WTC11 (cell line): ENCODE results near the gene NAV3. TPM values are rescaled to one million over a fixed set of nuclear protein-coding genes. Genes with fewer than 3 reads are reported as not detected.

ENCODE experiments used
- ATAC-seq: fragments of 200-7000 bp; cut with Tn5 transposase; 2 replicates; pipeline ENCODE4 v1.10.0; 2021; ENCODE audit warnings: mild to moderate bottlenecking, moderate library complexity
- CTCF ChIA-PET: fragments of 300-600 bp; sonication (Branson Sonifier 250); formaldehyde crosslinking; loops from one replicate; lab custom pipeline; 2021; ENCODE audit warnings: antibody characterized with exemption; lab: Charles Lee
- POLR2A ChIA-PET: fragments of 350-600 bp; sonication (Branson Sonifier 250); formaldehyde crosslinking; loops from one replicate; lab custom pipeline; 2021; ENCODE audit warnings: antibody characterized with exemption; lab: Charles Lee
- DNase-seq: peaks from one replicate; pipeline ENCODE4 v3.0.0; 2021; ENCODE audit warnings: low spot score
- H3K27ac Mint-ChIP-seq: 2 replicates; pipeline ENCODE4 v1.8.0; 2021; ENCODE audit warnings: mixed read lengths
- H3K27me3 Mint-ChIP-seq: 2 replicates; pipeline ENCODE4 v1.8.0; 2021; ENCODE audit warnings: low read depth, mild to moderate bottlenecking, moderate library complexity, mixed read lengths
- H3K36me3 Mint-ChIP-seq: 2 replicates; pipeline ENCODE4 v1.8.0; 2021; ENCODE audit warnings: mixed read lengths
- H3K4me1 Mint-ChIP-seq: 2 replicates; pipeline ENCODE4 v1.8.0; 2022; ENCODE audit warnings: mixed read lengths
- H3K4me3 Mint-ChIP-seq: 2 replicates; pipeline ENCODE4 v1.8.0; 2021; ENCODE audit warnings: mild to moderate bottlenecking, moderate library complexity, mixed read lengths
- H3K9me3 Mint-ChIP-seq: 2 replicates; pipeline ENCODE4 v1.8.0; 2021; ENCODE audit warnings: mixed read lengths
- ATF3 ChIP-seq: sonication (generic); formaldehyde crosslinking; conservative IDR thresholded peaks from 2 replicates; pipeline ENCODE4 v1.8.1; 2022; ENCODE audit warnings: mild to moderate bottlenecking, missing genetic modification reagents
- CBFB ChIP-seq: sonication (generic); formaldehyde crosslinking; IDR thresholded peaks from 2 replicates; pipeline ENCODE4 v1.8.1; 2022; ENCODE audit warnings: mild to moderate bottlenecking, low read depth, missing genetic modification reagents
- CREB1 ChIP-seq: sonication (generic); formaldehyde crosslinking; IDR thresholded peaks from 2 replicates; pipeline ENCODE4 v1.8.0; 2023; ENCODE audit warnings: mild to moderate bottlenecking, missing genetic modification reagents
- ELF4 ChIP-seq: sonication (generic); formaldehyde crosslinking; IDR thresholded peaks from 2 replicates; pipeline ENCODE4 v1.8.1; 2022; ENCODE audit warnings: low read depth, mild to moderate bottlenecking, moderate library complexity, missing genetic modification reagents
- EMX1 ChIP-seq: fragments of 250-450 bp; sonication (Bioruptor Pico); IDR thresholded peaks from 2 replicates; pipeline ENCODE4 v1.8.0; 2021; ENCODE audit warnings: mild to moderate bottlenecking
- GTF2I ChIP-seq: fragments of 250-450 bp; sonication (Bioruptor Pico); conservative IDR thresholded peaks from 2 replicates; pipeline ENCODE4 v1.4.0; 2021; ENCODE audit warnings: mild to moderate bottlenecking
- IRF1 ChIP-seq: sonication (generic); formaldehyde crosslinking; IDR thresholded peaks from 2 replicates; pipeline ENCODE4 v1.8.0; 2023; ENCODE audit warnings: missing genetic modification reagents
- JAZF1 ChIP-seq: fragments of 250-450 bp; sonication (Bioruptor Pico); IDR thresholded peaks from 2 replicates; pipeline ENCODE4 v1.9.0; 2021; ENCODE audit warnings: moderate library complexity, mild to moderate bottlenecking, inconsistent platforms
- KAT7 ChIP-seq: sonication (generic); formaldehyde crosslinking; IDR thresholded peaks from 2 replicates; pipeline ENCODE4 v1.8.1; 2023; ENCODE audit warnings: missing genetic modification reagents, mild to moderate bottlenecking, borderline replicate concordance
- NR2C2 ChIP-seq: sonication (generic); formaldehyde crosslinking; IDR thresholded peaks from 2 replicates; pipeline ENCODE4 v1.8.0; 2022; ENCODE audit warnings: mild to moderate bottlenecking, missing genetic modification reagents
- RELA ChIP-seq: sonication (generic); formaldehyde crosslinking; IDR thresholded peaks from 2 replicates; pipeline ENCODE4 v1.8.1; 2022; ENCODE audit warnings: missing genetic modification reagents, mild to moderate bottlenecking, borderline replicate concordance
- SMAD4 ChIP-seq: sonication (generic); formaldehyde crosslinking; IDR thresholded peaks from 2 replicates; pipeline ENCODE4 v1.8.0; 2022; ENCODE audit warnings: mild to moderate bottlenecking, missing genetic modification reagents
- SP1 ChIP-seq: sonication (generic); formaldehyde crosslinking; conservative IDR thresholded peaks from 2 replicates; pipeline ENCODE4 v1.8.1; 2022; ENCODE audit warnings: missing genetic modification reagents
- ZNF232 ChIP-seq: sonication (generic); formaldehyde crosslinking; IDR thresholded peaks from 2 replicates; pipeline ENCODE4 v1.8.0; 2022; ENCODE audit warnings: mild to moderate bottlenecking, missing genetic modification reagents
- total RNA-seq: library from RNA; stranded (reverse); gene quantifications from 3 replicates; pipeline ENCODE4 v1.2.3, GENCODE V29; 2021
- TF ChIP-seq, protein P1 (sequence below): sonication (generic); formaldehyde crosslinking; IDR thresholded peaks from 2 replicates; pipeline ENCODE4 v1.8.1; 2023; ENCODE audit warnings: mild to moderate bottlenecking, missing genetic modification reagents, borderline replicate concordance
- TF ChIP-seq, protein P2 (sequence below): sonication (generic); formaldehyde crosslinking; IDR thresholded peaks from 2 replicates; pipeline ENCODE4 v1.8.1; 2023; ENCODE audit warnings: mild to moderate bottlenecking, missing genetic modification reagents, moderate library complexity
- TF ChIP-seq, protein P3 (sequence below): fragments of 200-600 bp; IDR thresholded peaks from 2 replicates; pipeline ENCODE4 v1.8.0; 2022; ENCODE audit warnings: antibody characterized with exemption
- TF ChIP-seq, protein P4 (sequence below): fragments of 250-450 bp; sonication (Bioruptor Pico); IDR thresholded peaks from 2 replicates; pipeline ENCODE4 v1.8.0; 2021; ENCODE audit warnings: mild to moderate bottlenecking

The NAV3 gene
- total RNA-seq, 1 experiment from 2014 or later, result 3.3 TPM

GRCh38 chr12:77795699-77796098 is 35.0 kb upstream of the NAV3 start:
- CTCF ChIA-PET, result no interaction called here
- no peak for DNase-seq
- ATAC-seq, result no peak
- Mint-ChIP-seq H3K27me3 (no peaks in the 10 kb centered on the region), H3K27ac (no peak overlapping the region), H3K36me3 (no peaks in the 10 kb centered on the region), H3K9me3 (peaks cover 7% of the 10 kb centered on the region), H3K4me3 (no peak overlapping the region), H3K4me1 (no peaks in the 10 kb centered on the region)
- no peak for TF ChIP-seq SP1 (CRISPR knock-in tag)
- TF ChIP-seq, protein P1, sequence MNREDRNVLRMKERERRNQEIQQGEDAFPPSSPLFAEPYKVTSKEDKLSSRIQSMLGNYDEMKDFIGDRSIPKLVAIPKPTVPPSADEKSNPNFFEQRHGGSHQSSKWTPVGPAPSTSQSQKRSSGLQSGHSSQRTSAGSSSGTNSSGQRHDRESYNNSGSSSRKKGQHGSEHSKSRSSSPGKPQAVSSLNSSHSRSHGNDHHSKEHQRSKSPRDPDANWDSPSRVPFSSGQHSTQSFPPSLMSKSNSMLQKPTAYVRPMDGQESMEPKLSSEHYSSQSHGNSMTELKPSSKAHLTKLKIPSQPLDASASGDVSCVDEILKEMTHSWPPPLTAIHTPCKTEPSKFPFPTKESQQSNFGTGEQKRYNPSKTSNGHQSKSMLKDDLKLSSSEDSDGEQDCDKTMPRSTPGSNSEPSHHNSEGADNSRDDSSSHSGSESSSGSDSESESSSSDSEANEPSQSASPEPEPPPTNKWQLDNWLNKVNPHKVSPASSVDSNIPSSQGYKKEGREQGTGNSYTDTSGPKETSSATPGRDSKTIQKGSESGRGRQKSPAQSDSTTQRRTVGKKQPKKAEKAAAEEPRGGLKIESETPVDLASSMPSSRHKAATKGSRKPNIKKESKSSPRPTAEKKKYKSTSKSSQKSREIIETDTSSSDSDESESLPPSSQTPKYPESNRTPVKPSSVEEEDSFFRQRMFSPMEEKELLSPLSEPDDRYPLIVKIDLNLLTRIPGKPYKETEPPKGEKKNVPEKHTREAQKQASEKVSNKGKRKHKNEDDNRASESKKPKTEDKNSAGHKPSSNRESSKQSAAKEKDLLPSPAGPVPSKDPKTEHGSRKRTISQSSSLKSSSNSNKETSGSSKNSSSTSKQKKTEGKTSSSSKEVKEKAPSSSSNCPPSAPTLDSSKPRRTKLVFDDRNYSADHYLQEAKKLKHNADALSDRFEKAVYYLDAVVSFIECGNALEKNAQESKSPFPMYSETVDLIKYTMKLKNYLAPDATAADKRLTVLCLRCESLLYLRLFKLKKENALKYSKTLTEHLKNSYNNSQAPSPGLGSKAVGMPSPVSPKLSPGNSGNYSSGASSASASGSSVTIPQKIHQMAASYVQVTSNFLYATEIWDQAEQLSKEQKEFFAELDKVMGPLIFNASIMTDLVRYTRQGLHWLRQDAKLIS, result no peak
- TF ChIP-seq IRF1, result no peak
- TF ChIP-seq, protein P2, sequence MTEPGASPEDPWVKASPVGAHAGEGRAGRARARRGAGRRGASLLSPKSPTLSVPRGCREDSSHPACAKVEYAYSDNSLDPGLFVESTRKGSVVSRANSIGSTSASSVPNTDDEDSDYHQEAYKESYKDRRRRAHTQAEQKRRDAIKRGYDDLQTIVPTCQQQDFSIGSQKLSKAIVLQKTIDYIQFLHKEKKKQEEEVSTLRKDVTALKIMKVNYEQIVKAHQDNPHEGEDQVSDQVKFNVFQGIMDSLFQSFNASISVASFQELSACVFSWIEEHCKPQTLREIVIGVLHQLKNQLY (CRISPR knock-in tag), result no peak
- POLR2A ChIA-PET, result no interaction called here

GRCh38 chr12:77796775-77797174 is 33.9 kb upstream of the NAV3 start:
- no peak for ATAC-seq
- Mint-ChIP-seq H3K4me3 (no peak overlapping the region), H3K27ac (no peak overlapping the region), H3K4me1 (no peaks in the 10 kb centered on the region), H3K36me3 (no peaks in the 10 kb centered on the region), H3K9me3 (peaks cover 7% of the 10 kb centered on the region), H3K27me3 (no peaks in the 10 kb centered on the region)
- TF ChIP-seq, protein P3, sequence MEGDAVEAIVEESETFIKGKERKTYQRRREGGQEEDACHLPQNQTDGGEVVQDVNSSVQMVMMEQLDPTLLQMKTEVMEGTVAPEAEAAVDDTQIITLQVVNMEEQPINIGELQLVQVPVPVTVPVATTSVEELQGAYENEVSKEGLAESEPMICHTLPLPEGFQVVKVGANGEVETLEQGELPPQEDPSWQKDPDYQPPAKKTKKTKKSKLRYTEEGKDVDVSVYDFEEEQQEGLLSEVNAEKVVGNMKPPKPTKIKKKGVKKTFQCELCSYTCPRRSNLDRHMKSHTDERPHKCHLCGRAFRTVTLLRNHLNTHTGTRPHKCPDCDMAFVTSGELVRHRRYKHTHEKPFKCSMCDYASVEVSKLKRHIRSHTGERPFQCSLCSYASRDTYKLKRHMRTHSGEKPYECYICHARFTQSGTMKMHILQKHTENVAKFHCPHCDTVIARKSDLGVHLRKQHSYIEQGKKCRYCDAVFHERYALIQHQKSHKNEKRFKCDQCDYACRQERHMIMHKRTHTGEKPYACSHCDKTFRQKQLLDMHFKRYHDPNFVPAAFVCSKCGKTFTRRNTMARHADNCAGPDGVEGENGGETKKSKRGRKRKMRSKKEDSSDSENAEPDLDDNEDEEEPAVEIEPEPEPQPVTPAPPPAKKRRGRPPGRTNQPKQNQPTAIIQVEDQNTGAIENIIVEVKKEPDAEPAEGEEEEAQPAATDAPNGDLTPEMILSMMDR, result no peak
- TF ChIP-seq SMAD4, result no peak
- TF ChIP-seq JAZF1 (CRISPR knock-in tag), result no peak
- no peak for TF ChIP-seq GTF2I
- no peak for TF ChIP-seq EMX1
- no peak for TF ChIP-seq NR2C2
- no peak for TF ChIP-seq CREB1 (CRISPR knock-in tag)
- TF ChIP-seq ATF3, result no peak
- TF ChIP-seq, protein P4, sequence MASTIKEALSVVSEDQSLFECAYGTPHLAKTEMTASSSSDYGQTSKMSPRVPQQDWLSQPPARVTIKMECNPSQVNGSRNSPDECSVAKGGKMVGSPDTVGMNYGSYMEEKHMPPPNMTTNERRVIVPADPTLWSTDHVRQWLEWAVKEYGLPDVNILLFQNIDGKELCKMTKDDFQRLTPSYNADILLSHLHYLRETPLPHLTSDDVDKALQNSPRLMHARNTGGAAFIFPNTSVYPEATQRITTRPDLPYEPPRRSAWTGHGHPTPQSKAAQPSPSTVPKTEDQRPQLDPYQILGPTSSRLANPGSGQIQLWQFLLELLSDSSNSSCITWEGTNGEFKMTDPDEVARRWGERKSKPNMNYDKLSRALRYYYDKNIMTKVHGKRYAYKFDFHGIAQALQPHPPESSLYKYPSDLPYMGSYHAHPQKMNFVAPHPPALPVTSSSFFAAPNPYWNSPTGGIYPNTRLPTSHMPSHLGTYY (CRISPR knock-in tag), result no peak
- TF ChIP-seq ELF4, result no peak
- TF ChIP-seq RELA, result no peak
- no peak for TF ChIP-seq KAT7
- no peak for TF ChIP-seq ZNF232 (CRISPR knock-in tag)
- TF ChIP-seq CBFB (CRISPR knock-in tag), result no peak
- POLR2A ChIA-PET, result no interaction called here
- CTCF ChIA-PET, result no interaction called here
- no peak for DNase-seq
